Kidney (tissue), 14 donors: ENCODE measurements around the gene DBP. TPM values are rescaled to one million over a fixed set of nuclear protein-coding genes. Genes with fewer than 3 reads are reported as not detected.

Experiments used
- DNase-seq, 5 donors: peaks; one replicate each; pipeline ENCODE4 v3.0.0-alpha.2; 2013 to 2020
- FAIRE-seq: peaks from 2 replicates; lab custom pipeline; 2012; peaks lifted over from hg19 to GRCh38; lab: Jason Lieb, UNC
- H3K27ac ChIP-seq, 2 donors: one replicate each; pipeline ENCODE4 v1.7.0; 2013; ENCODE audit warnings: low read depth in 2 of 2, low read length in 2 of 2, inconsistent platforms in 1 of 2
- H3K27me3 ChIP-seq: one replicate; pipeline ENCODE4 v1.7.1; 2013; ENCODE audit warnings: low read length, inconsistent platforms; ENCODE audit not compliant: control insufficient read depth, insufficient read depth
- H3K36me3 ChIP-seq, 3 donors: one replicate each; pipeline versions ENCODE4 v1.7.0 to v1.7.1; 2013; ENCODE audit warnings: low read length in 3 of 3, control low read depth in 1 of 3, inconsistent platforms in 1 of 3; ENCODE audit not compliant: insufficient read depth in 3 of 3, control insufficient read depth in 2 of 3
- H3K4me1 ChIP-seq, 3 donors: one replicate each; pipeline versions ENCODE4 v1.7.0 to v1.7.1; 2013; ENCODE audit warnings: low read length in 3 of 3, inconsistent platforms in 1 of 3, low read depth in 1 of 3; ENCODE audit not compliant: control insufficient read depth in 2 of 3, insufficient read depth in 2 of 3
- H3K4me3 ChIP-seq, 3 donors: one replicate each; pipeline versions ENCODE4 v1.7.0 to v1.8.1; 2013; ENCODE audit warnings: low read length in 3 of 3, control low read depth in 1 of 3, inconsistent platforms in 1 of 3
- H3K9ac ChIP-seq, 3 donors: one replicate each; pipeline versions ENCODE4 v1.7.0 to v1.7.1; 2013; ENCODE audit warnings: low read length in 3 of 3, control low read depth in 1 of 3, inconsistent platforms in 1 of 3
- H3K9me3 ChIP-seq, 3 donors: one replicate each; pipeline versions ENCODE4 v1.7.0 to v1.7.1; 2013; ENCODE audit warnings: low read length in 3 of 3, control low read depth in 1 of 3, inconsistent platforms in 1 of 3; ENCODE audit not compliant: control insufficient read depth in 2 of 3, insufficient read depth in 1 of 3
- intact Hi-C: fragments of 100-400 bp; cut with DNase I; formaldehyde crosslinking; loops from one replicate; pipeline ENCODE4 v1.11.1; 2022
- polyA plus RNA-seq: library from polyadenylated mRNA; stranded (reverse); fragments of 350-450 nt; fragmentation: Illumina TruSeq; extraction: RNeasy Lipid Tissue Mini Kit (QIAGEN cat#74804); gene quantifications from one replicate; pipeline ENCODE4 v1.2.3, GENCODE V29; 2014; ENCODE audit warnings: low read depth, low replicate concordance; ENCODE audit not compliant: insufficient read depth
- total RNA-seq: library from RNA; stranded (reverse); fragmentation: NEBNext Ultra II Directional; extraction: Animal tissue kit (Norgen Biotek cat#: 25700); gene quantifications from one replicate; pipeline ENCODE4 v1.2.1, GENCODE V29; 2021
- TF ChIP-seq, protein P1 (sequence below): IDR thresholded peaks from 3 replicates; pipeline ENCODE4 v1.5.1; 2012; ENCODE audit warnings: mild to moderate bottlenecking, moderate library complexity, borderline replicate concordance; ENCODE audit not compliant: insufficient read depth; ENCODE audit errors: extremely low read depth
- donor health status: control.
- donor health status: control.
- donor health status: control.
- donor health status: control.
- donor health status: control.
- donor health status: DM: yes; HTN: yes; CAD: no.
- donor health status: Normal renal cell carcinoma (clear cell type).

The DBP gene
- total and polyA plus RNA-seq, 2 donors from 2014 or later = 14.5 to 20.4 TPM

DNA sequence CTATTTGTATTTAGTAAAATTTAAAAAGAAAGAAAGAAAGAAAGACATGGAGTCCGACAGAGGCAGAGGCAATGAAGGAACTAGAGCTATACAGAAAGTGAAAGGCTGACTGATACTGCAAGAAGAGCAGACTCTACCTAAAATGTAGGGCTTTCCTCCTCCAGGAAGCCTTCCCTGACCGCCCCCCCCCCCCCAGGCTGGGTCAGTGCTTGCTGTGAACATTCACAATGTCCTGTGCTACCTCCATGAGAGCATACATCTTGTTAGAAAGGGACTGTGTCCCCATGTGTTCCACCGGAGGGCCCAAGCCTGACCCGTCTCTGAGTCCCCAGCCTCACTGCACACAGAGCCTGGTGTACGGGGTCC is 14.5 kb upstream of the DBP start:
- TF ChIP-seq, protein P1, sequence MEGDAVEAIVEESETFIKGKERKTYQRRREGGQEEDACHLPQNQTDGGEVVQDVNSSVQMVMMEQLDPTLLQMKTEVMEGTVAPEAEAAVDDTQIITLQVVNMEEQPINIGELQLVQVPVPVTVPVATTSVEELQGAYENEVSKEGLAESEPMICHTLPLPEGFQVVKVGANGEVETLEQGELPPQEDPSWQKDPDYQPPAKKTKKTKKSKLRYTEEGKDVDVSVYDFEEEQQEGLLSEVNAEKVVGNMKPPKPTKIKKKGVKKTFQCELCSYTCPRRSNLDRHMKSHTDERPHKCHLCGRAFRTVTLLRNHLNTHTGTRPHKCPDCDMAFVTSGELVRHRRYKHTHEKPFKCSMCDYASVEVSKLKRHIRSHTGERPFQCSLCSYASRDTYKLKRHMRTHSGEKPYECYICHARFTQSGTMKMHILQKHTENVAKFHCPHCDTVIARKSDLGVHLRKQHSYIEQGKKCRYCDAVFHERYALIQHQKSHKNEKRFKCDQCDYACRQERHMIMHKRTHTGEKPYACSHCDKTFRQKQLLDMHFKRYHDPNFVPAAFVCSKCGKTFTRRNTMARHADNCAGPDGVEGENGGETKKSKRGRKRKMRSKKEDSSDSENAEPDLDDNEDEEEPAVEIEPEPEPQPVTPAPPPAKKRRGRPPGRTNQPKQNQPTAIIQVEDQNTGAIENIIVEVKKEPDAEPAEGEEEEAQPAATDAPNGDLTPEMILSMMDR = no peak
- Histone ChIP-seq H3K9me3 (no peaks in the 10 kb centered on the region), H3K27ac (no peak overlapping the region), H3K27me3 (no peaks in the 10 kb centered on the region), H3K4me3 (no peak overlapping the region), H3K4me1 (no peaks in the 10 kb centered on the region), H3K36me3 (no peaks in the 10 kb centered on the region), H3K9ac (no peak overlapping the region)
- DNase-seq (no peak), FAIRE-seq (no peak)
- intact Hi-C loops = no loop called here

DNA sequence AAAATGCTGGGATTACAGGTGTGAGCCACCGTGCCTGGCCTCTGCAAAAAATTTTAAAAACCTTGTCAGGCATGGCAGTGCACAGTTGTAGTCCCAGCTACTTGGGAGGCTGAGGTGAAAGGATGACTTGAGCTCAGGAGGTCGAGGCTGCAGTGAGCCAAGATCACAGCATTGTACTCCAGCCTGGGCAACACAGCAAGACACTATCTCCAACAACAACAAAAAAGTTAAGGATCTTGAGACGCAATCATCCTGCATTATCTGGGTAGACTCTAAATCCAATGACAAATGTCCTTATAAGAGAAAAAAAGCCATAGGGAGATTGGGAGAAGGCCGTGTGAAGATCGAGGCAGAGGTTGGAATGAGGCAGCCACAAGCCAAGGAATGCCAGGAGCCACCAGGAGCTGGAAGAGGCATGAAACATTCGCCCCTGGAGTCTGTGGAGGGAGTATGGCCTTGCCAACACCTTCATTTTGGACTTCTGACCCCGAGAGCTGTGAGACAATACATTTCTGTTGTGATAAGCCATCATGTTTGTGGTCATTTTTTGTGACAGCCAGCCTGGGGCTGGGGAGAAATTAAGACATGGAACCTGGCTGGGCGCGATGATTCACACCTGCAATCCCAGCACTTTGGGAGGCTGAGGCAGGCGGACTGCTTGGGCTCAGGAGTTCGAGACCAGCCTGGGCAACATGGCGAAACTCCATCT is 13.9 kb upstream of the DBP start:
- Histone ChIP-seq H3K27me3 (no peaks in the 10 kb centered on the region), H3K4me1 (no peaks in the 10 kb centered on the region), H3K4me3 (no peak overlapping the region), H3K27ac (no peak overlapping the region), H3K9ac (no peak overlapping the region), H3K9me3 (no peaks in the 10 kb centered on the region), H3K36me3 (no peaks in the 10 kb centered on the region)
- FAIRE-seq (no peak), DNase-seq (no peak)
- TF ChIP-seq, protein P1 = no peak
- intact Hi-C loops = no loop called here

- intact Hi-C loops = no loop called here
- FAIRE-seq (no peak), DNase-seq (no peak)
- Histone ChIP-seq H3K4me3 (no peak overlapping the region), H3K27me3 (no peaks in the 10 kb centered on the region), H3K4me1 (peaks cover 0 to 7% (median 0%) of the 10 kb centered on the region in 3 donors), H3K9ac (no peak overlapping the region), H3K9me3 (no peaks in the 10 kb centered on the region), H3K27ac (no peak overlapping the region), H3K36me3 (no peaks in the 10 kb centered on the region)
- TF ChIP-seq, protein P1 = no peak
Observed at GRCh38 chr19:48648134-48648533, 11.0 kb upstream of the DBP start.
